GM12878 (cell line): Measurements from ENCODE around the gene NFYC. TPM values are rescaled to one million over a fixed set of nuclear protein-coding genes. Genes with fewer than 3 reads are reported as not detected.
A peak's percentile ranks its signal among the peaks of the same experiment; 100 is the strongest.

Source experiments
- ATF2 ChIP-seq: IDR thresholded peaks from 2 replicates; pipeline ENCODE4 v1.6.1; 2012; ENCODE audit warnings: low read length, inconsistent platforms
- CEBPB ChIP-seq, 2 experiments: fragments of 150-350 bp in 1 of 2; IDR thresholded peaks; 2 replicates each; pipeline ENCODE4 v1.6.1; 2012 to 2014; ENCODE audit warnings: low read depth in 2 of 2, low read length in 2 of 2, borderline replicate concordance in 1 of 2, inconsistent platforms in 1 of 2
- CHD4 ChIP-seq: fragments of 200-600 bp; sonication (generic); IDR thresholded peaks from 2 replicates; pipeline ENCODE4 v1.6.1; 2016; ENCODE audit warnings: mild to moderate bottlenecking
- E2F4 ChIP-seq: IDR thresholded peaks from 2 replicates; pipeline ENCODE4 v1.6.1; 2012; ENCODE audit warnings: low read depth, low read length, improper control_type of control experiment
- EZH2 ChIP-seq: IDR thresholded peaks from 2 replicates; pipeline ENCODE4 v1.6.1; 2012; ENCODE audit warnings: low read depth, mild to moderate bottlenecking, control low read depth, inconsistent platforms, low read length, borderline replicate concordance; ENCODE audit not compliant: control insufficient read depth
- FOS ChIP-seq: IDR thresholded peaks from 3 replicates; pipeline ENCODE4 v1.6.1; 2011; ENCODE audit warnings: borderline replicate concordance; ENCODE audit not compliant: insufficient read length; ENCODE audit errors: extremely low read depth
- KAT2A ChIP-seq: conservative IDR thresholded peaks from 2 replicates; pipeline ENCODE4 v1.6.1; 2011; ENCODE audit warnings: low read depth, low read length; ENCODE audit not compliant: control insufficient read depth
- NFXL1 ChIP-seq: fragments of 450-650 bp; IDR thresholded peaks from 2 replicates; pipeline ENCODE4 v1.6.1; 2017; ENCODE audit warnings: antibody characterized with exemption, mild to moderate bottlenecking, borderline replicate concordance
- NR2C1 ChIP-seq: fragments of 450-650 bp; IDR thresholded peaks from 2 replicates; pipeline ENCODE4 v1.6.1; 2017; ENCODE audit warnings: antibody characterized with exemption, mild to moderate bottlenecking, moderate library complexity
- NR2C2 ChIP-seq: IDR thresholded peaks from 2 replicates; pipeline ENCODE4 v1.6.1; 2011; ENCODE audit warnings: borderline replicate concordance, low read depth; ENCODE audit not compliant: control insufficient read depth, insufficient read length
- PAX8 ChIP-seq: fragments of 450-650 bp; IDR thresholded peaks from 2 replicates; pipeline ENCODE4 v1.6.1; 2017; ENCODE audit warnings: mild to moderate bottlenecking, moderate library complexity
- PKNOX1 ChIP-seq: fragments of 450-650 bp; IDR thresholded peaks from 2 replicates; pipeline ENCODE4 v1.6.1; 2016; ENCODE audit warnings: mild to moderate bottlenecking
- RUNX3 ChIP-seq: IDR thresholded peaks from 2 replicates; pipeline ENCODE4 v1.6.1; 2012; ENCODE audit warnings: low read length, inconsistent platforms
- SREBF1 ChIP-seq: IDR thresholded peaks from 2 replicates; pipeline ENCODE4 v1.6.1; 2012; ENCODE audit warnings: mild to moderate bottlenecking, low read length
- TCF3 ChIP-seq: IDR thresholded peaks from 2 replicates; pipeline ENCODE4 v1.6.1; 2012; ENCODE audit warnings: low read depth, mild to moderate bottlenecking, low read length, borderline replicate concordance; ENCODE audit not compliant: insufficient read depth
- WRNIP1 ChIP-seq: IDR thresholded peaks from 2 replicates; pipeline ENCODE4 v1.6.1; 2011; ENCODE audit warnings: low read depth, low read length, improper control_type of control experiment, borderline replicate concordance
- YY1 ChIP-seq: IDR thresholded peaks from 2 replicates; pipeline ENCODE4 v1.6.1; 2011; ENCODE audit warnings: low read depth, mild to moderate bottlenecking, low read length
- ZBTB40 ChIP-seq: fragments of 450-650 bp; IDR thresholded peaks from 2 replicates; pipeline ENCODE4 v1.6.1; 2016; ENCODE audit warnings: mild to moderate bottlenecking, moderate library complexity, borderline replicate concordance
- ZNF384 ChIP-seq: IDR thresholded peaks from 2 replicates; pipeline ENCODE4 v1.6.1; 2012; ENCODE audit warnings: low read depth, mild to moderate bottlenecking, low read length, improper control_type of control experiment, borderline replicate concordance
- polyA plus RNA-seq, 11 experiments: library from polyadenylated mRNA; depleted of rRNA in 4 of 11; unstranded in 6 of 11; stranded (reverse) in 5 of 11; fragments of >200 nt; fragmentation: Nextera tagmentation in 4 of 11; fragmentation: Illumina TruSeq in 1 of 11; extraction: Ambion mirVana in 4 of 11; extraction: Trizol in 1 of 11; gene quantifications; 1 replicate in 1 of 11; 2 replicates in 10 of 11; pipeline versions ENCODE4 v1.2.1 to v1.2.3, GENCODE V29; 2011 to 2016; ENCODE audit warnings: inconsistent platforms in 2 of 11, missing spikeins in 2 of 11, low read depth in 1 of 11
- total RNA-seq, 4 experiments: library from RNA; depleted of rRNA in 3 of 4; stranded (reverse); fragments of >200 nt in 3 of 4; fragmentation: Illumina TruSeq in 1 of 4; extraction: Trizol in 1 of 4; gene quantifications; 2 replicates each; pipeline versions ENCODE4 v1.2.1 to v1.2.3, GENCODE V29; 2013 to 2021

NFYC gene
- total and polyA plus RNA-seq, 10 of the 15 experiments (the other 5 are each of a cell fraction or from before 2014, with no cell fraction given) = 4.3 to 84.2 (median 58.3) TPM

GRCh38 chr1:40709100-40709801 lies 17.7 kb downstream of the NFYC start (continued):
- TF ChIP-seq ZBTB40 (peak; percentile 82; the same call in 1 of the 2 replicates), PKNOX1 (peak; percentile 97), ATF2 (no peak), CEBPB (IDR thresholded peaks at IDR 0.05; ENCODE audit: borderline replicate concordance in 1 of 2, low read depth in 2 of 2, low read length in 2 of 2) (no peak), SREBF1 (no peak), EZH2 (no peak), RUNX3 (peak; percentile 5), NR2C2 (no peak), PAX8 (no peak), E2F4 (no peak), WRNIP1 (0 out of 2 replicates have a peak, but pooled peaks have one; percentile 70), NFXL1 (no peak), NR2C1 (peak; percentile 75), TCF3 (no peak), CHD4 (no peak), YY1 (peak; percentile 38; the same call in 1 of the 2 replicates), ZNF384 (no peak), FOS (peak; percentile 98), KAT2A (no peak)
